A549 (cell line): Measurements from ENCODE around the gene CSMD2. TPM values are rescaled to one million over a fixed set of nuclear protein-coding genes. Genes with fewer than 3 reads are reported as not detected.

Experiments
- ATAC-seq, 2 experiments: fragments of 200-7000 bp in 1 of 2; fragments of >200 bp in 1 of 2; cut with Nextera tagmentation in 1 of 2; cut with Tn5 transposase in 1 of 2; 3 replicates each; pipeline versions ENCODE4 v1.8.0 to v1.9.1; 2018 to 2020; ENCODE audit warnings: mild to moderate bottlenecking in 1 of 2, moderate library complexity in 1 of 2
- CTCF ChIA-PET: fragments of 300-600 bp; sonication (Branson Sonifier 250); formaldehyde crosslinking; extraction: SDS; loops from one replicate; lab custom pipeline; 2021; ENCODE audit warnings: antibody characterized with exemption, inconsistent platforms; lab: Yijun Ruan, JAX
- POLR2A ChIA-PET: fragments of 350-600 bp; formaldehyde crosslinking; extraction: SDS; loops from one replicate; lab custom pipeline; 2021; ENCODE audit warnings: antibody characterized with exemption, inconsistent platforms; lab: Yijun Ruan, JAX
- DNase-seq, 2 experiments: peaks; one replicate each; pipeline versions ENCODE4 v3.0.0 to v3.0.0-alpha.2; 2011 to 2016; ENCODE audit warnings: low read depth in 1 of 2, low spot score in 1 of 2
- FAIRE-seq: peaks from 2 replicates; lab custom pipeline; 2011; peaks lifted over from hg19 to GRCh38; lab: Jason Lieb, UNC
- H3K27ac ChIP-seq, 2 experiments: fragments of >200 bp; sonication (Bioruptor Twin); formaldehyde crosslinking; 3 replicates each; pipeline ENCODE4 v1.5.1; 2016 to 2017
- H3K4me1 ChIP-seq: fragments of >200 bp; sonication (Bioruptor Twin); formaldehyde crosslinking; 3 replicates; pipeline ENCODE4 v1.6.1; 2016
- H3K4me2 ChIP-seq: fragments of >200 bp; sonication (Bioruptor Twin); formaldehyde crosslinking; 3 replicates; pipeline ENCODE4 v1.6.1; 2016
- H3K4me3 ChIP-seq: fragments of >200 bp; sonication (Bioruptor Twin); formaldehyde crosslinking; 3 replicates; pipeline ENCODE4 v1.5.1; 2016
- H3K9me3 ChIP-seq: fragments of >200 bp; sonication (Bioruptor Twin); formaldehyde crosslinking; 3 replicates; pipeline ENCODE4 v1.6.1; 2016
- CEBPB ChIP-seq, 2 experiments: fragments of >200 bp in 1 of 2; sonication (Bioruptor Twin) in 1 of 2; formaldehyde crosslinking in 1 of 2; IDR thresholded peaks; 2 replicates each; pipeline ENCODE4 v1.6.1; 2012 to 2016
- EHF ChIP-seq: fragments of 250-450 bp; sonication (Bioruptor Pico); IDR thresholded peaks from 2 replicates; pipeline ENCODE4 v1.5.0; 2020; ENCODE audit warnings: mild to moderate bottlenecking
- ESRRA ChIP-seq: fragments of 150-350 bp; IDR thresholded peaks from 2 replicates; pipeline ENCODE4 v1.6.1; 2014; ENCODE audit warnings: mild to moderate bottlenecking, low read length, borderline replicate concordance
- FOSB ChIP-seq: fragments of 250-450 bp; sonication (Bioruptor Pico); IDR thresholded peaks from 2 replicates; pipeline ENCODE4 v1.5.0; 2020; ENCODE audit warnings: mild to moderate bottlenecking, moderate library complexity
- FOXS1 ChIP-seq: fragments of 250-450 bp; sonication (Bioruptor Pico); IDR thresholded peaks from 2 replicates; pipeline ENCODE4 v1.5.0; 2020; ENCODE audit warnings: mild to moderate bottlenecking, moderate library complexity
- GATA3 ChIP-seq: IDR thresholded peaks from 2 replicates; pipeline ENCODE4 v1.6.1; 2012; ENCODE audit warnings: borderline replicate concordance
- HEYL ChIP-seq: fragments of 250-450 bp; sonication (Bioruptor Pico); IDR thresholded peaks from 2 replicates; pipeline ENCODE4 v1.8.0; 2021; ENCODE audit warnings: mild to moderate bottlenecking, moderate library complexity
- HOXB13 ChIP-seq: fragments of 250-450 bp; sonication (Bioruptor Pico); IDR thresholded peaks from 2 replicates; pipeline ENCODE4 v1.5.0; 2020; ENCODE audit warnings: low read depth, mild to moderate bottlenecking, moderate library complexity
- JUNB ChIP-seq: fragments of >200 bp; sonication (Bioruptor Twin); formaldehyde crosslinking; IDR thresholded peaks from 2 replicates; pipeline ENCODE4 v1.6.1; 2016
- MAFK ChIP-seq: fragments of 450-650 bp; IDR thresholded peaks from 2 replicates; pipeline ENCODE4 v1.6.1; 2014; ENCODE audit not compliant: partially characterized antibody
- MAZ ChIP-seq: fragments of 150-350 bp; IDR thresholded peaks from 2 replicates; pipeline ENCODE4 v1.6.1; 2014; ENCODE audit warnings: antibody characterized with exemption, low read depth, low read length, borderline replicate concordance
- MYC ChIP-seq: IDR thresholded peaks from 2 replicates; pipeline ENCODE4 v1.6.1; 2012; ENCODE audit warnings: mild to moderate bottlenecking, inconsistent platforms, low read length, improper control_type of control experiment, borderline replicate concordance
- NFE2L2 ChIP-seq: fragments of 150-350 bp; conservative IDR thresholded peaks from 2 replicates; pipeline ENCODE4 v1.6.1; 2014; ENCODE audit warnings: low read length
- NR3C1 ChIP-seq: fragments of >200 bp; sonication (Bioruptor Twin); formaldehyde crosslinking; IDR thresholded peaks from 3 replicates; pipeline ENCODE4 v1.6.1; 2017
- RARB ChIP-seq: fragments of 250-450 bp; sonication (Bioruptor Pico); IDR thresholded peaks from 2 replicates; pipeline ENCODE4 v1.8.0; 2021; ENCODE audit warnings: mild to moderate bottlenecking, moderate library complexity
- RCOR1 ChIP-seq: fragments of 150-350 bp; IDR thresholded peaks from 2 replicates; pipeline ENCODE4 v1.6.1; 2014; ENCODE audit warnings: antibody characterized with exemption, low read length, low read depth
- RFX5 ChIP-seq: fragments of 450-650 bp; IDR thresholded peaks from 2 replicates; pipeline ENCODE4 v1.7.1; 2014; ENCODE audit warnings: antibody characterized with exemption, mild to moderate bottlenecking, moderate library complexity
- SREBF2 ChIP-seq: fragments of 450-650 bp; IDR thresholded peaks from 2 replicates; pipeline ENCODE4 v1.6.1; 2014; ENCODE audit warnings: mild to moderate bottlenecking, moderate library complexity
- TFCP2L1 ChIP-seq: fragments of 250-450 bp; sonication (Bioruptor Pico); IDR thresholded peaks from 2 replicates; pipeline ENCODE4 v1.5.0; 2021; ENCODE audit warnings: mild to moderate bottlenecking
- TP53 ChIP-seq: fragments of 250-450 bp; sonication (Bioruptor Pico); IDR thresholded peaks from 2 replicates; pipeline ENCODE4 v1.5.0; 2021; ENCODE audit warnings: mild to moderate bottlenecking, moderate library complexity
- ZNF302 ChIP-seq: fragments of 250-450 bp; sonication (Bioruptor Pico); IDR thresholded peaks from 2 replicates; pipeline ENCODE4 v1.9.0; 2021; ENCODE audit warnings: inconsistent platforms, mild to moderate bottlenecking, moderate library complexity
- WGBS: methylation state at CpG from one replicate; pipeline ENCODE4 v1.1.6; 2017; ENCODE audit errors: missing lambda C conversion rate; 5-methylcytosine and 5-hydroxymethylcytosine counted together
- polyA plus RNA-seq, 4 experiments: library from polyadenylated mRNA; depleted of rRNA in 3 of 4; stranded (reverse); fragments of >200 nt; fragmentation: RNase III in 1 of 4; extraction: RNeasy Plus Mini Kit Qiagen cat#74134 plus additional on column Dnase treatment in 1 of 4; gene quantifications; 2 replicates in 3 of 4; 3 replicates in 1 of 4; pipeline ENCODE4 v1.2.3, GENCODE V29; 2011 to 2017
- TF ChIP-seq, protein P1 (sequence below): fragments of 250-450 bp; sonication (Bioruptor Pico); IDR thresholded peaks from 2 replicates; pipeline ENCODE4 v1.5.0; 2020; ENCODE audit warnings: low read depth, mild to moderate bottlenecking, moderate library complexity
- TF ChIP-seq, protein P2 (sequence below): IDR thresholded peaks from 2 replicates; pipeline ENCODE4 v1.6.1; 2012
- TF ChIP-seq, protein P3 (sequence below): IDR thresholded peaks from 2 replicates; pipeline ENCODE4 v1.6.1; 2012
- TF ChIP-seq, protein P4 (sequence below): fragments of >200 bp; sonication (Bioruptor Twin); formaldehyde crosslinking; IDR thresholded peaks from 3 replicates; pipeline ENCODE4 v1.6.1; 2016
- TF ChIP-seq, protein P5 (sequence below): fragments of 200-600 bp; sonication (generic); IDR thresholded peaks from 2 replicates; pipeline ENCODE4 v1.6.1; 2016; ENCODE audit warnings: antibody characterized with exemption, mild to moderate bottlenecking, moderate library complexity

Gene CSMD2
- polyA plus RNA-seq, 2 of the 4 experiments (the other 2 are of a cell fraction): not detected

DNA sequence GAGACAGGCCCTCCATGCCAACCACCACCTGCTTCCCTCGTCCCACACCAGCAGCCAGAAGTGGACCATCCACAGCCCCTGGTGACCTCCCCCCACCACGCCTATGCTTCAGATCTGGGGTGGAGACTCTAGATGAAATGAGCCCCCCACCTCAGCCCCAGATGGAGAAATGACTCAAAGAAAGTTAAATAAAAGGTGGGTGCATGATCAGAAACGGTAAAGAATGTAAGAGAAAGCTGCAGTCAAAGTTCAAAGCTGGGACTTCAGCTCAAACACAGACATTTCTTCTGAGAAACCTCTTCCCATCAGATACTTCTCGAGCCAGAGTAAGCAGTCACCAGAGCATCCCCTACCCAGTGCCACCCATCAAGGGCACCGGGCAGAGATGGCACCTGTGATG is 344.2 kb downstream of the CSMD2 start:
- H3K9me3 ChIP-seq: no peaks in the 10 kb centered on the region
- FAIRE-seq (no peak), DNase-seq (no peak), ATAC-seq (no peak)
- H3K4me2 ChIP-seq: no peak overlapping the region
- ChIA-PET CTCF (no interaction called here), POLR2A (no interaction called here)
- TF ChIP-seq HEYL (CRISPR knock-in tag) (no peak), ZNF302 (no peak), NR3C1 (no peak), RFX5 (no peak), FOSB (CRISPR knock-in tag) (no peak), ESRRA (no peak), GATA3 (no peak), EHF (CRISPR knock-in tag) (no peak), TP53 (no peak), RCOR1 (no peak), SREBF2 (no peak), MYC (no peak), JUNB (no peak), HOXB13 (CRISPR knock-in tag) (no peak), MAFK (no peak)
- TF ChIP-seq, protein P1, sequence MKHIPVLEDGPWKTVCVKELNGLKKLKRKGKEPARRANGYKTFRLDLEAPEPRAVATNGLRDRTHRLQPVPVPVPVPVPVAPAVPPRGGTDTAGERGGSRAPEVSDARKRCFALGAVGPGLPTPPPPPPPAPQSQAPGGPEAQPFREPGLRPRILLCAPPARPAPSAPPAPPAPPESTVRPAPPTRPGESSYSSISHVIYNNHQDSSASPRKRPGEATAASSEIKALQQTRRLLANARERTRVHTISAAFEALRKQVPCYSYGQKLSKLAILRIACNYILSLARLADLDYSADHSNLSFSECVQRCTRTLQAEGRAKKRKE (CRISPR knock-in tag): no peak
- TF ChIP-seq, protein P2, sequence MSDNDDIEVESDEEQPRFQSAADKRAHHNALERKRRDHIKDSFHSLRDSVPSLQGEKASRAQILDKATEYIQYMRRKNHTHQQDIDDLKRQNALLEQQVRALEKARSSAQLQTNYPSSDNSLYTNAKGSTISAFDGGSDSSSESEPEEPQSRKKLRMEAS: no peak
- TF ChIP-seq, protein P3, sequence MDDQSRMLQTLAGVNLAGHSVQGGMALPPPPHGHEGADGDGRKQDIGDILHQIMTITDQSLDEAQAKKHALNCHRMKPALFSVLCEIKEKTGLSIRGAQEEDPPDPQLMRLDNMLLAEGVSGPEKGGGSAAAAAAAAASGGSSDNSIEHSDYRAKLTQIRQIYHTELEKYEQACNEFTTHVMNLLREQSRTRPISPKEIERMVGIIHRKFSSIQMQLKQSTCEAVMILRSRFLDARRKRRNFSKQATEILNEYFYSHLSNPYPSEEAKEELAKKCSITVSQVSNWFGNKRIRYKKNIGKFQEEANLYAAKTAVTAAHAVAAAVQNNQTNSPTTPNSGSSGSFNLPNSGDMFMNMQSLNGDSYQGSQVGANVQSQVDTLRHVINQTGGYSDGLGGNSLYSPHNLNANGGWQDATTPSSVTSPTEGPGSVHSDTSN: no peak
- H3K27ac ChIP-seq: no peak overlapping the region
- 15% methylated on average over 5 of the region's 5 CpGs for WGBS
- no peaks in the 10 kb centered on the region for H3K4me1 ChIP-seq
- no peak overlapping the region for H3K4me3 ChIP-seq

DNA sequence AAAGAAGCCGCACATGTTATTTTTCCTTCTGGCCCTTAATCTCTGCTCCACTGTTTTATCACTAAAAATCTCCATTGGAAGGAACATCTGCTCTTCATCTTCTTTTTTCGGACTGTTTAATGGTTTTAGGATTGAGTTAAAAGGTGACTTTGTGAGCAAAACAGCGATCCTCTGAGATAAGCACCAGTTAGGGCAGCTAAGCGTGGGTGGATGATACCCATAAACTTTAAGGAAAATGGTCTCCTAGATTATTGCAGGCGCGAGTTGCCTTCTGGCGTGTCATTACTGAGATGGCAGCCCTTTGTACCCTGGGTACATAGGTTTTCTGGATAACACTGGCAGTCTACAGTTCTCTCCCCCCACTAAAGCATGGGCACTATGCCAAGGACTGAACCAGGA is 345.1 kb downstream of the CSMD2 start:
- WGBS: 29% methylated on average over 7 of the region's 7 CpGs
- DNase-seq (no peak), FAIRE-seq (no peak), ATAC-seq (no peak)
- TF ChIP-seq CEBPB (IDR thresholded peaks at IDR 0.05) (no peak), MAZ (no peak), FOXS1 (CRISPR knock-in tag) (no peak)
- TF ChIP-seq, protein P4, sequence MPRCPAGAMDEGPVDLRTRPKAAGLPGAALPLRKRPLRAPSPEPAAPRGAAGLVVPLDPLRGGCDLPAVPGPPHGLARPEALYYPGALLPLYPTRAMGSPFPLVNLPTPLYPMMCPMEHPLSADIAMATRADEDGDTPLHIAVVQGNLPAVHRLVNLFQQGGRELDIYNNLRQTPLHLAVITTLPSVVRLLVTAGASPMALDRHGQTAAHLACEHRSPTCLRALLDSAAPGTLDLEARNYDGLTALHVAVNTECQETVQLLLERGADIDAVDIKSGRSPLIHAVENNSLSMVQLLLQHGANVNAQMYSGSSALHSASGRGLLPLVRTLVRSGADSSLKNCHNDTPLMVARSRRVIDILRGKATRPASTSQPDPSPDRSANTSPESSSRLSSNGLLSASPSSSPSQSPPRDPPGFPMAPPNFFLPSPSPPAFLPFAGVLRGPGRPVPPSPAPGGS: no peak
- Histone ChIP-seq H3K4me2 (no peak overlapping the region), H3K4me1 (no peaks in the 10 kb centered on the region), H3K4me3 (no peak overlapping the region), H3K27ac (no peak overlapping the region), H3K9me3 (no peaks in the 10 kb centered on the region)
- ChIA-PET POLR2A (no interaction called here), CTCF (no interaction called here)

DNA sequence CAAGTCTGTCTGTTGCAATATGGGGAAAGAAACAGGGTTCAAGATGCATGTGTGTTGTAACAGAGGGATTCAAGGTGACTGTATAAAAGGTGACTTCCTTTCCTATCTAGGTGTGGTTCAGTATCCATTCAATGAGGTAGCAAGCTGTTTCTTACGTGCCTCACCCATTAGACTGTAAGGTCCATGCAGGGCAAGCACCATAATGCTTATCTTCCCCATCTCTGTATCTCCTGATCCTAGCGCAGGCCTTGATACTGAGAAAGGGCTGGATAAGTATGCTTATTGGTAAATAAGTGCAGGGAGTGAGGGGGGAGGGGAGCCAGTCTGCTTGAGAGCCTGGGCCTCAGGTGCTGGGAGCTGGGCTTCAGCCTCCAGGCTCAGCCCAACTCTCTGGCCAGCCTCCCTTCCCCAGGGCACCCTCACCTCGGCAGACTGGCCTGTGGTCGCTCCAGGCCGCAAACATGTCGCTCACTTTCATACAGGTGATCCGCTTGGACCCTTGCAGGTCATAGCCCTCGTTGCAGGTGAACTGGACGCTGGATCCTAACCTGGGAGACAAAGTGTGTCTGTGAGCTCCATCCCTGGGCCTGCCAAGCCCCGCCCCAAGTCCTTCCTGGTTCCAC is 345.6 kb downstream of the CSMD2 start:
- Histone ChIP-seq H3K4me1 (no peaks in the 10 kb centered on the region), H3K4me2 (no peak overlapping the region), H3K9me3 (no peaks in the 10 kb centered on the region), H3K27ac (no peak overlapping the region), H3K4me3 (no peak overlapping the region)
- CTCF ChIA-PET: no interaction called here
- TF ChIP-seq MYC (no peak), FOSB (CRISPR knock-in tag) (no peak), RARB (no peak), TFCP2L1 (CRISPR knock-in tag) (no peak), NFE2L2 (no peak)
- TF ChIP-seq, protein P5, sequence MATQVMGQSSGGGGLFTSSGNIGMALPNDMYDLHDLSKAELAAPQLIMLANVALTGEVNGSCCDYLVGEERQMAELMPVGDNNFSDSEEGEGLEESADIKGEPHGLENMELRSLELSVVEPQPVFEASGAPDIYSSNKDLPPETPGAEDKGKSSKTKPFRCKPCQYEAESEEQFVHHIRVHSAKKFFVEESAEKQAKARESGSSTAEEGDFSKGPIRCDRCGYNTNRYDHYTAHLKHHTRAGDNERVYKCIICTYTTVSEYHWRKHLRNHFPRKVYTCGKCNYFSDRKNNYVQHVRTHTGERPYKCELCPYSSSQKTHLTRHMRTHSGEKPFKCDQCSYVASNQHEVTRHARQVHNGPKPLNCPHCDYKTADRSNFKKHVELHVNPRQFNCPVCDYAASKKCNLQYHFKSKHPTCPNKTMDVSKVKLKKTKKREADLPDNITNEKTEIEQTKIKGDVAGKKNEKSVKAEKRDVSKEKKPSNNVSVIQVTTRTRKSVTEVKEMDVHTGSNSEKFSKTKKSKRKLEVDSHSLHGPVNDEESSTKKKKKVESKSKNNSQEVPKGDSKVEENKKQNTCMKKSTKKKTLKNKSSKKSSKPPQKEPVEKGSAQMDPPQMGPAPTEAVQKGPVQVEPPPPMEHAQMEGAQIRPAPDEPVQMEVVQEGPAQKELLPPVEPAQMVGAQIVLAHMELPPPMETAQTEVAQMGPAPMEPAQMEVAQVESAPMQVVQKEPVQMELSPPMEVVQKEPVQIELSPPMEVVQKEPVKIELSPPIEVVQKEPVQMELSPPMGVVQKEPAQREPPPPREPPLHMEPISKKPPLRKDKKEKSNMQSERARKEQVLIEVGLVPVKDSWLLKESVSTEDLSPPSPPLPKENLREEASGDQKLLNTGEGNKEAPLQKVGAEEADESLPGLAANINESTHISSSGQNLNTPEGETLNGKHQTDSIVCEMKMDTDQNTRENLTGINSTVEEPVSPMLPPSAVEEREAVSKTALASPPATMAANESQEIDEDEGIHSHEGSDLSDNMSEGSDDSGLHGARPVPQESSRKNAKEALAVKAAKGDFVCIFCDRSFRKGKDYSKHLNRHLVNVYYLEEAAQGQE: no peak
- ATAC-seq: no peak
- WGBS: 12% methylated on average over 6 of the region's 10 CpGs
- no peak for DNase-seq
- POLR2A ChIA-PET: no interaction called here
- FAIRE-seq: no peak
